Measurements from ENCODE around the gene VPS18. TPM values are rescaled to one million over a fixed set of nuclear protein-coding genes. Genes with fewer than 3 reads are reported as not detected.

VPS18 gene
- total RNA-seq, 1 experiment from 2014 or later = 20.5 TPM

DNA sequence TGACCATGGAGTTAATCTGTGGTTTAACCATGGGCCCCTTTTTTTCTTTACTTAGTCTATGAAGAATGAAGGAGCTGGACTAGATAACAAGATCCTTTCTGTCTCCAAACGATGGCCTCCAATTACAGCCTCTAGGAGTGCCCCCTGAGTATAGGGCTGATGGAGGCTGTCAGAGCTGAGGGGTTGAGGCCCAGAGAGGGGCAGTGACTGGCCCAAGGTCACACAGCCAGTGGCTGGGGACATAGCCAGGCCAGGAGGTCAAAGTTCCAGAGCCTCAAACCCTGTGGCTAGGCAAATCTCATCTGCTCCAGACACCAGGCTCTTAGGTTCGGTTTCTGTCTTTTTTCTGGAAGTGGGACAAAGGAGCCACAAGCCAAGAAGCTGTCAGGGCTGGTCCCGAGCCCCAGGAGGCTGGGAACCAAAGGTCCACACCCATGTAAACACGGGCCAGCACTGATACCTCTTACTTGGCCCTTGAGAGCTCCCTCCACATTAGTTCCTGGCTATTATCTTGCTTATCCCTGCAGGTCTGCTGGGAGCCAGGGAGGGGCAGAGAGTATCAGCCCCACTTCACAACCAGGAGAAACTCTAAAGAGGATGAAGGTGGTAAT lies 30.5 kb upstream of the VPS18 start:
- in situ Hi-C loops (cut with HindIII; ENCODE audit: low pct_unique_long_range_greater_than_20kb, low sequenced_read_pairs) = no loop called here
- DNase-seq (ENCODE audit: low read depth) = no peak

DNA sequence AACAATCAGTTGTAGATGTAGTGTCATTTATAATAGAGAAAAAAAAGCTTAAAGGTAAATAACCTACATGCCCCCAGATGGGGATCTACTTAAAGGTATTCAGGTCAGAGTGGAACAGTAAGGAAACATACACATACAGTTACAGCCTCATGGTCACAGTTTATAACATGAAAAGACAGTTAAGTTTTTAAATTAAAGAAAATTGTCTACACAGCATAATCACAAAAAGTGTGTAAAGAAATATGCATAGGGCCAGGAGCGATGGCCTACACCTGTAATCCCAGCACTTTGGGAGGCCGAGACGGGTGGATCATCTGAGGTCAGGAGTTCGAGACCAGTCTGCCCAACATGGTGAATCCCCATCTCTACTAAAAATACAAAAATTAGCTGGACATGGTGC lies 27.1 kb upstream of the VPS18 start:
- in situ Hi-C loops (cut with HindIII; ENCODE audit: low pct_unique_long_range_greater_than_20kb, low sequenced_read_pairs) = no loop called here
- DNase-seq (ENCODE audit: low read depth) = no peak

DNA sequence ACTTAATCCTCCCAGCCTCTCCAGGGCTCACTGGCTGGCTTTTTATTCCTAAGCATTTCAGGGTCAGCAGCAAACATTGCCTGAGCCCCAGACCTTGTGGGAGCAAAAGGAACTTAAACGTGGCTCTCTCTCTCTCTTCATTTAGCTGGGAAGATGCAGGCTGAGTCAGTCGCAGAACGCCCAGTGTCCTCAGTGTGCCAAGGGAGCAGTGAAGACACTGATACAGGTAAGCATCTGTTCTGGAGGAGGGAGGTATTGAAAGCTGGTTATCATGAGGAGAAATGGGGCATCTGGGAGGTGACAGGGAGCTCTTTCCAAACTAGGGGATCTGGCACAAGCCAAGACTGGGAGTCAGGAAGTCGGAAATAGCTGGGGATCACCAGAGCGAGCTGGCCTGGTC lies 24.6 kb upstream of the VPS18 start:
- in situ Hi-C loops (cut with HindIII; ENCODE audit: low pct_unique_long_range_greater_than_20kb, low sequenced_read_pairs) = no loop called here
- DNase-seq (ENCODE audit: low read depth) = no peak

DNA sequence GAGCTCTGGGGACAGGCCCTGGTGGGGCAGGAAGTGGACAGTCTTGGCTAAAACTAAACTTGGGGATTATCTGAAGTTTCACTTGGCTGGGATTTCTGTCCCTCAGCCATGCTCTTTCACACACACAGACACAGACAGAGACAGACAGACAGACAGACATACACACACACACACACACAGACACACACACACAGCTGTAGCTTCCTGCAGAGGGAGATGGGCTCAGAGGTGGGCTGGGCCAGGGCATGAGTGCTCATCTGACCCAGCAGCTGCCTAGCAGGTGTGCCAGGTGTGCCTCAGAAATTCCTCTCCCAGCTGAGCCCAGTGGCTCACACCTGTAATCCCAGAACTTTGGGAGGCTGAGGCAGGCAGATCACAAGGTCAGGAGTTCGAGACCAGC lies 23.5 kb upstream of the VPS18 start:
- in situ Hi-C loops (cut with HindIII; ENCODE audit: low pct_unique_long_range_greater_than_20kb, low sequenced_read_pairs) = no loop called here
- no peak for DNase-seq (ENCODE audit: low read depth)

DNA sequence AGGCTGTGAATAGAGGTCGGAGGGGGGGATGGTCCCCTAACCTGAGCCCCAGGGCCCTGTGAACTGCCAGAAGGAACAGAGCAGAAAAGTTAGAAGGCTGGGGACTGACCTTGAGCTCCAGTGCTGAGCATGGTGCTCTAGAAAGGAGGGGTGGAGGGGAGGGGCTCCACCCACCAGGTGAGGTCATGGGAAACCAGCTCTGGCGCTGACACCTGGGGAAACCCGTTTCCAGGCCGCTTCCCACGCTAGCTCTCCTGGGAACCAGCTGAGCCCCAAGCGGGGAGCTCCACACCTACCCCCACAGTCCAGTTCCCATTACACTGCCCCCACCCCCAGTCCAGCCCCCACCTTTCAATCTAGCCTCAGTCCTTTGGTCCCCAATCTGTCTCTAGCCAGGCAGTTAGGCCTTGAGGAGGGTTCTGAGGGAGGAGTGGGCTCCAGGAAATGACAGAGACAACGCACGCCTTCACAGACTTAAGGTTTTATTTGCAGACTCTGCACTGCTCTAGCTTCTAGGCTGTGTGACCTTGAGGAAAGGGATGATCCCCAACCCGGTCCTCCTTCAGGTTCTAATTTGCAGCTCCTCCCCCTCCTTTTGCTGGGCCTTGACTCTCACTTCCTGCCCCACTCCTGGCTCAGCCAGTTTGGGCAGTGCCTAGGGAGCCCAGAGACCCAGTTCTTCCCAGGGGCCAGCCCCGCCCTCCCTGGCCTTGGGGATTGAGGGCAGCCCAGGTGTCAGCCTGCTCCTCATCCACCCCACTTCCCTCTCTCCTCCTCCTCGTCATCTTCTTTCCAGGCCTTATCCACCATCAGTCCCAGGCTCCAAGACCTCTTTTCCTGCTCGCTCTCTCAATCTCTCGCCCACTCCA lies 22.3 kb upstream of the VPS18 start:
- in situ Hi-C loops (cut with HindIII; ENCODE audit: low pct_unique_long_range_greater_than_20kb, low sequenced_read_pairs) = no loop called here
- no peak for DNase-seq (ENCODE audit: low read depth)

DNA sequence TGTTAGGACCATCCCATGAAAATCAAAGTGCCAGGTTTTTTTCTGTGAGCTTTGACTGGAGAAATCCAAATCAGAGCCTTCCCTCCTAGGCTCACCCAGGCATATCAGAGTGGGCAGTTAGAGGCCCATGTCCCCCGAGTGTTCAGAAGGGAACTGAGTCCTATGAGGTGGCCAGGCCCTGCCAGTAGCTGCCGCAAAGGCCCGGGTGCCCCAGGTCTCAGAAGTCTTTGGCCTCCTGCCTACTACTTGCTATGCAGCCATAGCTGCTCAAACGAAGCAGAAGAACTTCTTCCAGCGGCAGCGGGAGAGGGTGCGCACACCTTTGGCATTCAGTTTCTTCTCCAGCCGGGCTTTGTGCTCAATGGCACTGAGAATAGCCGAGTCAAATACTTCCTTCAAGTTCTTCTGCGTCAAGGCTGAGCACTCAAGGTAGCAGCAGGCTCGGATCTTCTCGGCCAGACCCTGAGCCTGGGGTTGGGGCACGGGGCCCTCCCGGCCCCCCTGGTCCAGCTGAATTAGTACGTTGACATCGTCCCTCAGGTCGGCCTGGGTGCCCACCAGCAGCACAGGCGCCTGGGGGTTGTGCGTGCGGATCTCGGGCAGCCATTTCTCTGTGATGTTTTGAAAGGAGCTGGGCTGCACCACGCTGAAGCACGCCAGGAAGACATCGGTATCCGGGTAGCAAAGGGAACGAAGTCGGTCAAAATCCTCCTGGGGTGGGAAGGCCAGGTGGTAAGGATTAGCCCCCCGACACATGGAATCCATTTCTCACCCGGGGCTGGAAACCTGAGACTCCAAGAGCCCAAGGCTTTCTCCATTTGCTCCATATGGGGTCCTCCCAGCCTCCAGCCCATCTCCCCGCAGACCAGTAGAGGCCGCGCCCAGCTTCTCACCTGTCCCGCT lies 21.2 kb upstream of the VPS18 start:
- DNase-seq (ENCODE audit: low read depth) = no peak
- in situ Hi-C loops (cut with HindIII; ENCODE audit: low pct_unique_long_range_greater_than_20kb, low sequenced_read_pairs) = no loop called here

DNA sequence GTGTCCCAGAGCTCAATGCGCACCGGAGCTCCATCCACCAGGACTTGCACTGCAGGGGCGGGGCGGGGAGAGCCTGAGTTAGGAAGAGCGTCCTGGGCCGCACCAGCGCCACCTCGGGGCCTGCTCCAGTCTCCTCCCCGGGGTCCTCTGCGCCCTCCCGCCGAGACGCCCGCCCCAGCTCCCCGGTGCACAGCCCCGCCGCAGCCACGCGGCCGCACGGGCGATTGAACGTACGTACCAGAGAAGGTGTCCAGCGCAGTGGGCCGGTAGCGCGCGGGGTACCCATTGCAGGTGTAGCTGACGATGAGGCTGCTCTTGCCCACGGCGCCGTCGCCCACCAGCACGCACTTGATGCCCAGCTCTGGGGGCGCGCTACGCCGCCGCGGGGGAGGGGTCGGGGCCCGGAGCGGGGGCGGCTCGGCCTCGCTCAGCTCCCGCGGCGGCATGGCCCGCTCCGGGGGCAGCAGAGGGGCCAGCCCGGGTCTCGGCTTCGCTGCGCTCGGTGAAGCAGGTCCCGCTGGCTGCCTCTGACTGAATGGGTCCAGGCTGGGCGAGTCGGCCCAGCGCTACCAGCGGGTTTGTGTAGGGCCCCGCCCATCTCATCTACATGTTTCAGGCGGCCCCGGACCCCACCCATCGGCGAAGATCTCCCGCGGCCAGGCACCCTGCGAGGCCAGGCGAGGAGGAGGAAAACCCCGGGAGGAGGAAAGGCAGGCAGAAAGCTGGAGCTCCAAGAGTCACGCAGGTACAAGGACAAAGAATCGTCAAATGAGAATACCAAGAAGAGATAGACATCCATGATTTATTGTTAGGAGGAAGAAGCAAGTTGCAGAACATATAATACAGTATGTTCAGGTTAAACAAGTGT lies 20.3 kb upstream of the VPS18 start, which contains the start of gene RHOV:
Gene RHOV, minus strand, starts transcription at position 541 of the 868 bp plus-strand sequence. Its CDS starts 95 bp downstream, at position 446.
- in situ Hi-C loops (cut with HindIII; ENCODE audit: low pct_unique_long_range_greater_than_20kb, low sequenced_read_pairs) = no loop called here
- DNase-seq (ENCODE audit: low read depth) = peak; percentile 63

DNA sequence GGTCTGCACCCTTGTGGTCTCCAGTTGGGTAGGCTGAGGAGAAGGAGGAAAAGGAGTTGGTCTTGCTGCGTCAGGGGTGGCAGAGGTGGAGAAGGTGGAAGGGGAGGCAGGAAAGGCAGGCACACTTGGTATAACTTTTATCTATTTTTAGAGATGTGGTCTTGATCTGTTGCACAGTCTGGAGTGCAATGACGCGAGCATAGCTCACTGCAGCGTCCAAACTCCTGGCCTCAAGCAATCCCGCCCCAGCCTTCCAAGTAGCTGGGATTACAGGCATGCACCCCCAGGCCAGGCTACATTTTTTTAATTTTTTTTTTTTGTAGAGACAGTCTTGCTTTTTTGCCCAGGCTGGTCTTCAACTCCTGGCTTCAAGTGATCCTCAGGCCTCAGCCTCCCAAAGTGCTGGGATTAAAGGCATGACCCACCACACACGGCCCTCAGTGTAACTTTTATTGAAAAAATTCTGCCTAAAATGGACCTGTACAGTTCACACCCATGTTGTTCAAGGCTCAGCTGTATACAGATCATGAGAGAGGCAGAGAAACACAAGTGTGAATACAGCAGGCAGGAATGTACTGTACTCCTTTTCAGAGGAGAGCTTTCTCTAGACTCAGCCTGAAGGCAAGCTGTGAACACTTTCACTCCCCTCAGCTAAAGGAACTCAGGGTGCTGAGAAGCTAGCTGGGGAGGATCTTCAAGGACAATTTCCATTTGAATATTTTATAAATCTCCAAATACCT lies 18.1 kb upstream of the VPS18 start:
- no peak for DNase-seq (ENCODE audit: low read depth)
- in situ Hi-C loops (cut with HindIII; ENCODE audit: low pct_unique_long_range_greater_than_20kb, low sequenced_read_pairs) = no loop called here

DNA sequence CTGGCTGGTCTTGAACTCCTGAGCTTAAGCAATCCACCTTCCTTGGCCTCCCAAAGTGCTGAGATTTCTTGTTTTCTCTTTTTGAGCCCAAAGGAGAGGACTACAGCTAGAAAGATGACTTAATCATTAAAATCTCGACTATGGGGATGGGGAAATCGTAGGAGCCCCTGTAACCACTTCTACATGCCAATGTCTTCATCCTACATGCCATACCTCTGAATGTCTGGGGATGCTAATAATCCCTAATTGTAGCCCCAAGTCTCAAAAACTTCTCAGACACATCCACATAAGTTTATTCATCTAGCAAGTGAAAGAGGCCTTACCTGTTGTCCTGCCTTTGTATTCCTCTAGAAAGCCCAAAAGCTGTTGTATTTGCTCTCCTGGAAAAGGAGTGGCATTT lies 16.6 kb upstream of the VPS18 start:
- no peak for DNase-seq (ENCODE audit: low read depth)
- in situ Hi-C loops (cut with HindIII; ENCODE audit: low pct_unique_long_range_greater_than_20kb, low sequenced_read_pairs) = no loop called here

DNA sequence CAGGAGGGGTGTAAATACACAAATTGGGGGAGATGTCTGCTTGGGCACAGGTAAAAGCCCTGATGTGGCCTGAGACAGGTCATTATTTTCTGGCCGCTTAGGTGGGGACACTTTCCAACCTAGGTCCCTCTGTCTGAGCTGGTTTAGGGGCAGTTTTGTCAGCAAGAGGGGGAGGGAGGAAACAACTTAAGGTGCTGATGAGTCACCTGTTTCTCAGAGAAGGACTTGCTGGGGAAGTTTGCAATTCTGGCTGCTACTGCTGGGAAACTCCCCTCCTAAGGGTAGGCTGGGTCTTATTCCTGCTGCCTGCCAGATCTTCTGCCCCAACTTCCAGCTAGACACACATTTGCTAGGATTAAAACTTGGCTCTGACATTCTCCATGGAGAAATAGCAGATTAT lies 15.5 kb upstream of the VPS18 start:
- in situ Hi-C loops (cut with HindIII; ENCODE audit: low pct_unique_long_range_greater_than_20kb, low sequenced_read_pairs) = no loop called here
- DNase-seq (ENCODE audit: low read depth) = peak; percentile 35

DNA sequence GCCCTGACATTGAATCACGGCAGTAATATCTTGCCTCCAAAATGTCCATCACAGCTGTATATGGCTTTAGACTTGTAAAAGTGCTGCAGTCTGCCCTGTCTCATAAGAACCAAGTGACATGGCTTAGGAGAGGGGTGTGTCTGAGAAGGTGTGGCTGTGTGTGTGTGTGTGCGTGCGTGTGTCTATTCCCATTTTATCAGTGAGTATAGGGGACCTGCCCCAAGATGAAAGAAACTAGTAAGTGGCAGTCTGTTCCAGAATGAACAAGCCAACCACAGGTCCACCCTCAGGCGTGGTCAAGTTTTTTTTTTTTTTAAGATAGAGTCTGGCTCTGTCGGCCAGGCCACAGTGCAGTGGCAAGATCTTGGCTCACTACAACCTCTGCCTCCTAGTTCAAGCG lies 14.6 kb upstream of the VPS18 start:
- in situ Hi-C loops (cut with HindIII; ENCODE audit: low pct_unique_long_range_greater_than_20kb, low sequenced_read_pairs) = no loop called here
- no peak for DNase-seq (ENCODE audit: low read depth)

DNA sequence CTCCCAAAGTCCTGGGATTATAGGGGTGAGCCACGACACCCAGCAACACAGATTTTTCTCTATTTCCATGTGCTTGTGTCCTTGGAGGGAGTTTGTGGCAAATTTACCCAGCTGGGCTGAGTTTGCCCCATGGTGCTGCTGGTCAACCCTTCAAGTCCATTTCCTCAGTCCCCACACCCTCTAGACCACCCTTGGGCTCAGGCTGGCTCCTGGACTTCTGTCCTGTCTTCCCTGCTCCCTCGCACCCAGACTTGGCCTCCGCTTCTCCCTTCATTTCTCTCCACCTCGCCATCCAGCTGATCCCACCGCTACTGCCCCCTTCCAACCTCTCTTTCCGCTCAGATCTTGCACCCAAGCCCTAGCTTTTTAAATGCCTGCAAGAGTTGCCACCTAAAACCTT lies 12.9 kb upstream of the VPS18 start:
- in situ Hi-C loops (cut with HindIII; ENCODE audit: low pct_unique_long_range_greater_than_20kb, low sequenced_read_pairs) = no loop called here
- no peak for DNase-seq (ENCODE audit: low read depth)

DNA sequence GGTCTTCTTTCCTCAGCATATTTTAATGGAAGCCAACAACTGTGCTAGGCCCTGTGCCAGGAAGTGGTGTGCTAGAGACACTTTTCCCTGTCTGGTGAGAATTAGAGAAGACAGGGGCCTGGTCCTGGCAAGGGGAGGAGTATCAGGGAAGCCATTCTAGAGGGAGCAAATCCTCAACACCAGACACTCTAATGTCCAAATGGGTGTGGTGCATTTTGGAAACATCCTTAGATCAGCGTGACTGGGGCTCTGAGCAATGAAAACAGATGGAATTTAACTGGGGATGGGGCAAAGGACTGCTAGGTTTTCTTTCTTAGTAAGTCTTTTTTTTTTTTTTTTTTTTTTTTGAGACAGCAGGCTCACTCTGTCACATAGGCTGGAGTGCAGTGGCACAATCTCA lies 7.7 kb upstream of the VPS18 start:
- no peak for DNase-seq (ENCODE audit: low read depth)
- in situ Hi-C loops (cut with HindIII; ENCODE audit: low pct_unique_long_range_greater_than_20kb, low sequenced_read_pairs) = no loop called here

DNA sequence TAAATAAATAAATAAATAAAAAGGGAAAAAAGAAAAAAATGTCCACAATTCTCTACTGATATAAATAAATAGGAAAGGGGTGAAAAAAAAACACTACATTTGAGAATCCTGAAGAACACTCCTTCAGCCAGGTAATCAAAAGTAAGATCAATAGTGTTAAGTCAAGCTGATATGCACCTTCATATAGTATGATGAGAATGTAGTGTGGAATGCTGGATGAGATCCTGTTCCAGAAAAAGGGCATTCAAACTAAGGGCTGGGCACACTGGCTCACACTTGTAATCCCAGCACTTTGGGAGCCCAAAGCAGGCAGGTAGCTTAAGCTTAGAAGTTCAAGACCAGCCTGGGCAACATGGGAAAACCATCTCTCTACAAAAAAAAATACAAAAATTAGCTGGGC lies 5.1 kb upstream of the VPS18 start:
- in situ Hi-C loops (cut with HindIII; ENCODE audit: low pct_unique_long_range_greater_than_20kb, low sequenced_read_pairs) = no loop called here
- no peak for DNase-seq (ENCODE audit: low read depth)

DNA sequence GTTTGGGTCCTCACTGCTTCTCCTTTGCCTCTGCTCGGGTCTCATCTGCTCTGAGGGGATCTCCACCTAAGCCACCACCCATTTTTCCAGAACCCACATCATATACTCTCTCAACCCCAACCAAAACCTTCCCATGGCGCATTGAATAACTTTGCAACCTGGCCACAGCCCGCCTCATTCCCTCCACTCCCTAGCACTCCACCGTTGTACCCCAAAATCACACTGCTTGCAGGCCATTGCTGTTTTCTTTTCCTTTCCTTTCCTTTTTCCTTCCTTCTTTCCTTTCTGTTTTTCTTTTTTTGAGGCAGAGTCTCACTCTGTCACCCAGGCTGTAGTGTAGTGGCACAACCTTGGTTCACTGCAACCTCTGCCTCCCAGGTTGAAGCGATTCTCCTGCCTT lies 3.1 kb upstream of the VPS18 start:
- in situ Hi-C loops (cut with HindIII; ENCODE audit: low pct_unique_long_range_greater_than_20kb, low sequenced_read_pairs) = no loop called here

DNA sequence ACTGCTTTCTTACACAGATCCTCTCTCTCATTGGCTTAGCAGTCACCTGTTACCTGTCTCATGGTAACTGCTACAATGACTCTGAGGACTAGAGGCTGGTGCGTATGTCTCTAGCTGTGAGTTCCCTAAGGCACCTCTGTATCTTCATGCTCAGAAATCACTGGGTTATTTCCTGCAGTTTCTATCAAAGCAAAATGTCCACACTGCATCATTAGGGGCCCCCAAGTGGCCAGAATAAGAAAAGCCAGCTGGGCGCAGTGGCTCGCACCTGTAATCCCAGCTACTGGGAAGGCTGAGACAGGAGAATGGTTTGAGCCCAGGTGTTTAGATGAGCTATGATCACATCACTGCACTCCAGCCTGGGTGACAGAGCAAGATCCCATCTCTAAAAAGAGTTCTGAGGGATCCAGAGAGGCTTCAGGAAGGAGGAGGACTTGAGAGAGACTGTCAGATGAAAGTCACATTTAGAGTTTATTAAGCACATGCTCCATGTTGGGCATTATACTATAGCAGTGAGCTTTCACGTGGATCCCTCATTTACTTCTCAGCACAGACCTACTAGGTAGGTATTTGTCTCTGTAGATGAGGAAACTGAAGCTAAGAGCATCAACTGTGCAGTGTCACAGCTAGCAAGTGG lies 2.3 kb upstream of the VPS18 start:
- in situ Hi-C loops (cut with HindIII; ENCODE audit: low pct_unique_long_range_greater_than_20kb, low sequenced_read_pairs) = no loop called here
- DNase-seq (ENCODE audit: low read depth) = peak; percentile 53

More for the DNA sequence above, 3.1 kb upstream of the VPS18 start:
- no peak for DNase-seq (ENCODE audit: low read depth)

DNA sequence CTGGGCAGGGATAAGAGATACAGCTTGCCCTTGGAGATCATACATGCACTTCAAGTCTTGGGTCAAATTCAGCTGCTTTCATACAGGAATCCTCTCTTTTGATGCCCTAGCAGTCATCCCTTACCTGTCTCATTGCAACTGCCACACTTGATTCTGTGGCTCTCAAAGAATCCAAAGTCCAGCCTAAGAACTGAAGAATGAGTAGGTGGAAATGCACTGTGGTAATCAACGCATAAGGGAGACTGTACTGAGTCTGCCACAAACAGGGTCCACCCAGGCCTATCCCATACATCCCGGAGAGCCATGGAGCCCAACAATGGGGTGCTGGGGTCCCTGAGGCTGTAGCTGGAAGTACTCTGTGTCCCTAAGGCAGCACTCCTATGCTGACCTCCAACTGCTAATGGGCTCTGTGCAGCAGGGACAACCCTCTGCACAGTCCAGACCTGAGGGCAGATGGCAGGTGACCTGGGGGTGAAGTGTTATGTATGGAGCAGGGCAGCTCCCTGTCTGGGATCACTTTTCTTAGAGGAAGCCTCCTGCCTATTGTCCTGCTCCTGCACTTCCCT lies 1.7 kb upstream of the VPS18 start:
- in situ Hi-C loops (cut with HindIII; ENCODE audit: low pct_unique_long_range_greater_than_20kb, low sequenced_read_pairs) = no loop called here
- DNase-seq (ENCODE audit: low read depth) = no peak
